Activated T-helper 1 cell treated with anti-CD3 and anti-CD28 coated beads, Interleukin-12 subunit alpha, Interleukin-12 subunit beta, Interleukin-2, Interleukin-4 antibody, amounts not matched to agents 30 ng/mL and 10 ng/mL and 1 ng/mL, durations not matched to agents 14 hours and 24 hours and 36 hours (primary cell): ENCODE measurements around the gene RPS5. TPM values are rescaled to one million over a fixed set of nuclear protein-coding genes. Genes with fewer than 3 reads are reported as not detected.
"Not testable (repeated sequence)": the region's sequence is repeated elsewhere in the genome, so short reads cannot be mapped to it uniquely, and the experiment has no call there.

Experiments
- DNase-seq: peaks from one replicate; pipeline ENCODE4 v3.0.0; 2021; ENCODE audit warnings: low spot score
- H3K27ac Mint-ChIP-seq: one replicate; pipeline ENCODE4 v1.8.0; 2021; ENCODE audit warnings: mild to moderate bottlenecking, mixed read lengths
- H3K27me3 Mint-ChIP-seq: one replicate; pipeline ENCODE4 v1.8.0; 2022; ENCODE audit warnings: mild to moderate bottlenecking, moderate library complexity, mixed read lengths; ENCODE audit not compliant: insufficient read depth
- H3K36me3 Mint-ChIP-seq: one replicate; pipeline ENCODE4 v1.8.0; 2021; ENCODE audit warnings: low read depth, mixed read lengths
- H3K4me1 Mint-ChIP-seq: one replicate; pipeline ENCODE4 v1.8.0; 2021; ENCODE audit warnings: low read depth, mixed read lengths
- H3K4me3 Mint-ChIP-seq: one replicate; pipeline ENCODE4 v1.8.0; 2021; ENCODE audit warnings: mild to moderate bottlenecking, moderate library complexity, mixed read lengths
- H3K9me3 Mint-ChIP-seq: one replicate; pipeline ENCODE4 v1.8.0; 2021; ENCODE audit warnings: mixed read lengths
- intact Hi-C: fragments of 100-400 bp; cut with micrococcal nuclease; formaldehyde crosslinking; loops from one replicate; pipeline ENCODE4 v1.15.1; 2024
- total RNA-seq: library from RNA; stranded (reverse); gene quantifications from 2 replicates; pipeline ENCODE4 v1.2.3, GENCODE V29; 2022

Gene RPS5
- total RNA-seq, 1 donor from 2014 or later: 1,157 TPM

- intact Hi-C loops: no loop called here
- Mint-ChIP-seq H3K9me3 (no peaks in the 10 kb centered on the region), H3K4me3 (no peak overlapping the region), H3K36me3 (peaks cover 24% of the 10 kb centered on the region), H3K27me3 (peaks cover 5% of the 10 kb centered on the region), H3K4me1 (peaks cover 29% of the 10 kb centered on the region), H3K27ac (no peak overlapping the region)
- DNase-seq: no peak
Measured at GRCh38 chr19:58396691-58397532, 9.8 kb downstream of the RPS5 start.

DNA sequence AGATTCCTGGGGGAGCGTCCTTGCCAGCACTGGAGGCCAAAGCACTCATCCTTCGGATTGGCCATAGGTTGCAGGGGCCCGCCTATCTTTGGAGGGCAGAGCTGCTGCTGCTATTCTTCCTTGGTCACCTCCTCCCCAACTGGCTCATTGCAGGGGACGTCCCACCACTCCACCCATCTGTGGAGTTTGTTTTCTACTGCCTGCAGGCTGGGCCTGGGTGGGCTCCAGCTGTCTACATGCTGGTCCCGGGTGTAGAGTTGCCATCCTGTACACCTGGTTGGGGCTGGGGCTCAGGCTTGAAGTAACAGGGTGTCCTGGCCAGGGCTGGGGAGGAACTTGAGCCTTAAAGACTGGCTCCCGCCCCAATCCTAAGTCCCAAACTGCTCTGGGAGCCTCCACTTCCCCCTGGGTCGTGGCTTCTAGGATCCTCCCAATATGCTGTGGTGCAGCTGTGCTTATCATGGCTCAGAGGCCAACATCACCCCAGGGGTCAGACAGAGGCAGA is 10.5 kb downstream of the RPS5 start:
- intact Hi-C loops: no loop called here
- DNase-seq: no peak
- Mint-ChIP-seq H3K36me3 (peaks cover 24% of the 10 kb centered on the region), H3K4me3 (no peak overlapping the region), H3K4me1 (peaks cover 29% of the 10 kb centered on the region), H3K27me3 (peaks cover 5% of the 10 kb centered on the region), H3K9me3 (no peaks in the 10 kb centered on the region), H3K27ac (no peak overlapping the region)

GRCh38 chr19:58398087-58398486 is 11.0 kb downstream of the RPS5 start:
- peaks cover 20% of the 10 kb centered on the region for H3K36me3 Mint-ChIP-seq
- H3K27me3 Mint-ChIP-seq: peaks cover 5% of the 10 kb centered on the region
- intact Hi-C loops: no loop called here
- no peak overlapping the region for H3K27ac Mint-ChIP-seq
- peaks cover 29% of the 10 kb centered on the region for H3K4me1 Mint-ChIP-seq
- H3K4me3 Mint-ChIP-seq: no peak overlapping the region
- H3K9me3 Mint-ChIP-seq: no peaks in the 10 kb centered on the region
- no peak for DNase-seq

DNA sequence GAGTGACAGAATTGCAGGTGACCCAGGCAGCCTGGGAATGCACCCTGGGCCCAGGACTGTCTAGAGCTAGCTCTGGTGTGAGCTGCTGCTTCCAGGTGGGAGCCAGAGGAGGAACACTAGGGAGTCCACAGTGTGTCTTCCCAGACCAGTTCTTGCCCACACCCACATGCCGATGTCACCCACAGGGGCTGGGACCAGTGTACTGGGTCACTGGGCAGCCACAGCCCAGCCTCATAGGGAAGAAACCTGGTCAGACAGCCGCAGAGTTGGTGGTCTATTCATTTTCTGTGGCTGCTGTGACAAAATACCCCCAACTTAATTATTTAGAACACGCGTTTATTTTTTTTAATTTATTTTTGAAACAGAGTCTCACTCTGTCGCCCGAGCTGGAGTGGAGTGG is 11.5 kb downstream of the RPS5 start:
- Mint-ChIP-seq H3K4me1 (peaks cover 29% of the 10 kb centered on the region), H3K27ac (no peak overlapping the region), H3K36me3 (peaks cover 17% of the 10 kb centered on the region), H3K9me3 (no peaks in the 10 kb centered on the region), H3K27me3 (peaks cover 5% of the 10 kb centered on the region), H3K4me3 (no peak overlapping the region)
- no peak for DNase-seq
- intact Hi-C loops: no loop called here

DNA sequence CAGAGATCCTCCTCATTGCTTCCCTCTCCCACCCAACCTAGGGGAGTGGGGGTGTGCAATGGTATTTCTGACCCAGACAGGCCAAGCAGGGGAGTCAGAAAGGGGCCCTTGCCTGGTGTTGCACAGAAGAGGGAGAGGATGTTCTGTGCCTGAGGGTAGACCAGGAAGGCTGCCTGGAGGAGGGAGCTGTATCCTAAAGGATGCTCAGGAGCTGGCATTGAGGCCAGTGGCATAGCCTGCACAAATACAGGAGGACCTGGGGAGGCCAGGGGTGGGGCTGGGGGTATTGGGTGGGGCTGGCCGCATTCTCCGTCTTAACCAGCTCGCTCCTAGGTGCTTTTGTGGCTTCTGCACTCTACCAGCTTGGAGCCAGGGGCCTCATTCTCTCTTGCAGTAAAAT is 12.8 kb downstream of the RPS5 start:
- peaks cover 4% of the 10 kb centered on the region for H3K36me3 Mint-ChIP-seq
- no peak for DNase-seq
- H3K27ac Mint-ChIP-seq: no peak overlapping the region
- intact Hi-C loops: loop anchor here (2.0 kb wide), 1 partner anchor 989 kb away; the partner anchor contains the start of gene ZNF17
- H3K4me1 Mint-ChIP-seq: peaks cover 27% of the 10 kb centered on the region
- no peaks in the 10 kb centered on the region for H3K9me3 Mint-ChIP-seq
- H3K4me3 Mint-ChIP-seq: peak overlapping the region; percentile 13
- H3K27me3 Mint-ChIP-seq: peaks cover 5% of the 10 kb centered on the region

DNA sequence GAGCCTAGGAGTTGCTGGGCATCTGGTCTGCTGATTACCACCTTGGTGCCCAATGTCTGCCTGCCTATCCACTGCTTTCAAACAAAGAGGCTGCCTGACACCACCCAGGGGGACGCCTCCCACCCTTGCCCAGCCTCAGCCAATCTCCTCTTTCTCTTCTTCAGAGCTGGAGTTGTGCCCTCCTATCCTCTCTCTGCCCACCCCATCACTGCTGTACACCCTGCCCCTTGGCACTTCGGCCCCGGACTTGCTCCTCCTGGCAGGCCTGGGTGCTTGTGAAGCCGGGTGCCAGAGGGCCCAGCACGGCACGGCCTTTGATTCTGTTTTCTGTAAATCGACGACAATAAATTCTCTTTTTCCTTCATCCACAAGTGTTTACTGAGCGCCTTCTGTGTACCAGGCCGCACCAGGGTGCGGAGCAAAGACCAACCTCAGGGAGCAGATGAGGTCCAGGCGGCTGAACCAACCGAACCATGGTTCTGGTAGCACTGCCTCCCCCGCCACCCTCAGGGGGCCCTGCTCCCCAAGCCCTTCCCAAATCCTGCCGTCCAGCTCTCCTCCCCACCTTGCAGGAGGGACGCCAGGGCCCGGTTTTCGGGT is 13.3 kb downstream of the RPS5 start:
- no peak for DNase-seq
- H3K4me1 Mint-ChIP-seq: peaks cover 24% of the 10 kb centered on the region
- intact Hi-C loops: loop anchor here (2.0 kb wide), 1 partner anchor 990 kb away; the partner anchor contains the start of gene ZNF17
- H3K9me3 Mint-ChIP-seq: no peaks in the 10 kb centered on the region
- H3K4me3 Mint-ChIP-seq: peak overlapping the region; percentile 86
- H3K36me3 Mint-ChIP-seq: peaks cover 3% of the 10 kb centered on the region
- peaks cover 5% of the 10 kb centered on the region for H3K27me3 Mint-ChIP-seq
- H3K27ac Mint-ChIP-seq: peak overlapping the region; percentile 7

DNA sequence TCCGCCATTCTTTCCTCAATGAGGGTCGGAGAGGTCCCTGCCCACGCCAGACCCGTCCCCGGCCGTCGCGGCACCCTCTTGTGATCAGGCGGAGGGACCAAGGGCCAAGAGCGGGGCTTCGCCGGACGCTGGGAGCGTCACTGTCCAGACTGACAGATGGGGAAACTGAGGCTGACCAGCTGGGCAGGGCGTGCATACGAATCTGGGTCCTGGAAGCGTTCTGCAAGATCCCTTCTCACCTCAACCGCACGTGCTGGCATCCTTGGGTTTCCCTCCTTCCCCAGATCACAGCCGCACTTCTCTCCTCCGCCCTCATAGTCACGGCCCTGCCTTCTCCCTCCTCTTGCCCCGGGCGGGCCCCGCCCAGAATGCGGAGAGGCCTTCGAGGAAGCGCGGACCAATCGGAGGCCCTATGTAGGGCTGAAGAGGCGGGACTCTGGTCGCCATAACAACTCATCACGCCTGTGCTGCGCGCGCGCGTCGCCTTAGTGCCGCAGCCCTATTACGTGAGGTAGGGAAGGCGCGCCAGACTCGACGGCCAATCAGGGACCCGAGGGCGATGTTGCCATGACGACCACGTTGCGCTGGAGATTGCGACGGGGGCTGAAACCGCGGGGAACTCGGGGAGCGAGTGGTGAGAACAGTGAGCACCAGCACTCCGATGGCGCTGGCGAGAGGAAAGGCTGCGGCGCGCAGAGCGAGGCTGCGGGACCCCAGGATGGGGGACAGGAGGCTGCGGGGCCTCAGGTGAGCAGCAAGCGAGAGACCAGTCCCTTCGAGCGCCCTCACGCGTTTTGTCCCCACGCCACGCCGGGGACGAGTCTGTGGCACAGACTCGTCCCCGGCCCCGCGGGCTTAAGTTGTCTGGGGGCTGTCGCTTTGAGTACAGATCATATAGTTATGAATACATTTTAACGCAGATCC is 14.1 kb downstream of the RPS5 start:
- peaks cover 5% of the 10 kb centered on the region for H3K27me3 Mint-ChIP-seq
- peak overlapping the region; percentile 86 for H3K4me3 Mint-ChIP-seq
- intact Hi-C loops: loop anchor here (1.0 to 2.0 kb wide), 15 partner anchors 14 to 990 kb away; partner anchors contain the start of genes MZF1, RPS5, ZNF132 and ZNF17
- DNase-seq: peak; percentile 99
- H3K27ac Mint-ChIP-seq: peak overlapping the region; percentile 88
- H3K4me1 Mint-ChIP-seq: peaks cover 24% of the 10 kb centered on the region
- no peaks in the 10 kb centered on the region for H3K36me3 Mint-ChIP-seq
- no peaks in the 10 kb centered on the region for H3K9me3 Mint-ChIP-seq

GRCh38 chr19:58401840-58402421 is 14.9 kb downstream of the RPS5 start:
- H3K4me3 Mint-ChIP-seq: peak overlapping the region; percentile 86
- H3K36me3 Mint-ChIP-seq: peaks cover 3% of the 10 kb centered on the region
- no peak for DNase-seq
- intact Hi-C loops: loop anchor here (1.0 to 2.0 kb wide), 15 partner anchors 15 to 991 kb away; partner anchors contain the start of genes MZF1, RPS5, ZNF132 and ZNF17
- peaks cover 29% of the 10 kb centered on the region for H3K4me1 Mint-ChIP-seq
- H3K27me3 Mint-ChIP-seq: peaks cover 4% of the 10 kb centered on the region
- no peaks in the 10 kb centered on the region for H3K9me3 Mint-ChIP-seq
- H3K27ac Mint-ChIP-seq: no peak overlapping the region

DNA sequence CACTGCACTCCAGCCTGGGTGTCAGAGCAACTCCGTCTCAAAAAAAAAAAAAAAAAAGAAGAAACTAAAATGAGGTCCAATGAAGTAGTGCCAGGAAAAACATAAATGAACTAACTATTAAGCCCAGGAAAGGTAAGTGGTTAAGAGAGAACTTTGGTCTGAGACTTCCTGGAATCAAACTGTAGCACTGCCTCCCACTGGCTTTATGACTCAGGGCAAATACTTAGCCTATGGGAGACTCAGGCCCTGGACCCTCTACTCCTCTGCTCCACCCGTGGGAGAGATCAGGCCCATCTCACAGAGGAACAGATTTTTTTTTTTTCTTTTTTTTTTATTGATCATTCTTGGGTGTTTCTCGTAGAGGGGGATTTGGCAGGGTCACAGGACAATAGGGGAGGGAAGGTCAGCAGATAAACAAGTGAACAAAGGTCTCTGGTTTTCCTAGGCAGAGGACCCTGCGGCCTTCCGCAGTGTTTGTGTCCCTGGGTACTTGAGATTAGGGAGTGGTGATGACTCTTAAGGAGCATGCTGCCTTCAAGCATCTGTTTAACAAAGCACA is 16.9 kb downstream of the RPS5 start:
- H3K36me3 Mint-ChIP-seq, intact Hi-C loops, H3K27ac Mint-ChIP-seq, H3K9me3 Mint-ChIP-seq, H3K4me3 Mint-ChIP-seq, H3K27me3 Mint-ChIP-seq, DNase-seq: not testable (repeated sequence)
- peaks cover 40% of the 10 kb centered on the region for H3K4me1 Mint-ChIP-seq

DNA sequence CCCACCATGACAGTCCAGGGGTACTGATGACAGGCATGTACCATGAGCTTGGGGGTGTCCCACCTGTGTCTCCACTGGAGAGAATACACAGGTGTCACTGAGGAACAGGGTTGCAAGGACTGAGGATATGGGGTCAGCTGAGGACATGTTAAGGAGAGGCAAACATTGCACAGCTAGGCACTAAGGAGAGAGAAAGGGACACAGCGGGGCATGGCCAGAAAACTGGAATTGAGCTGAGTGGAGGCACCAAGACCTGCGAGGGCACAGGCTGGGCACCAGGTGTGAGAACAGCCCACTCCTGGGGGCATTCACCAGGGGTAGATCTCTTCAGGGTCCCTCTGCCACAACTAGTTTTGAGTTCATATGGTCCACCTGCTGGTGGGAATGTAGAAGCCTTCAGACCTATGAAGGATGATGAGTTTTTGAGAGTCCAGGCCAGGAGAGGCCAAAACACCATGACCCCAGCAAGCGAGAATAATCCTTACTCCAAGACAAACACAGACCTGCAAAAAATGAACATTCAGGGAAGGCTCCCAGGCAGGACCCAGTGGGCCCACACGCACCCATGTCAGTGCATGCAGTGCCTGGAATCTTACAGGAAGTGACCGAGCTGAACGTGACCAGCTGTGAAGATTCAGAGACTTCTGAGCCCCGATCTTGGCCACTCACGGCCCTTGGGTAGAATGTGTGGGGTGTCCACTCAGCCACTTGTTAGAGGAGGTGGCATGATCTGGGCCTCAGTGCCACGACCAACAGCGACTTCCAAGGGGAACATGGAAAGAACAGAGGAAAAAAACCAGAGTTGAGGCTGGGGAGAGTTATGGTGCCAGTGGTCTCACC is 20.0 kb downstream of the RPS5 start:
- H3K27me3 Mint-ChIP-seq: no peaks in the 10 kb centered on the region
- H3K9me3 Mint-ChIP-seq: no peaks in the 10 kb centered on the region
- intact Hi-C loops: no loop called here
- peak overlapping the region; percentile 98 for H3K27ac Mint-ChIP-seq
- H3K4me1 Mint-ChIP-seq: peaks cover 35% of the 10 kb centered on the region
- peaks cover 3% of the 10 kb centered on the region for H3K36me3 Mint-ChIP-seq
- peak overlapping the region; percentile 84 for H3K4me3 Mint-ChIP-seq
- no peak for DNase-seq

GRCh38 chr19:58407658-58408151 is 20.6 kb downstream of the RPS5 start:
- H3K9me3 Mint-ChIP-seq: no peaks in the 10 kb centered on the region
- intact Hi-C loops: loop anchor here (1.0 to 2.0 kb wide), 12 partner anchors 33 to 593 kb away; partner anchors contain the start of genes ERVK3-1, UBE2M, ZNF132 and ZNF274

More at GRCh38 chr19:58407658-58408151, 20.6 kb downstream of the RPS5 start:
- Mint-ChIP-seq H3K27ac (peak overlapping the region; percentile 98), H3K4me3 (peak overlapping the region; percentile 84), H3K36me3 (peaks cover 3% of the 10 kb centered on the region), H3K27me3 (no peaks in the 10 kb centered on the region), H3K4me1 (peaks cover 35% of the 10 kb centered on the region)
- no peak for DNase-seq
